HG02642 (cell line): ENCODE measurements around the gene FOXI2.

Experiments
- ATAC-seq: cut with Tn5 transposase; IDR thresholded peaks from one replicate; pipeline ENCODE4 v1.9.1; 2021; ENCODE audit warnings: mild to moderate bottlenecking; ENCODE audit not compliant: unreplicated experiment, poor library complexity

Gene FOXI2

GRCh38 chr10:127736915-127737562, at the start of gene FOXI2:
TSS of gene FOXI2 (plus strand) at chr10:127737185. CDS start at chr10:127737274, 89 bp downstream.
- ATAC-seq = no peak

GRCh38 chr10:127687548-127687947, 49.4 kb upstream of the FOXI2 start:
- no peak for ATAC-seq

GRCh38 chr10:127690176-127690835, 46.7 kb upstream of the FOXI2 start:
- ATAC-seq = no peak

- ATAC-seq = no peak
Measured at GRCh38 chr10:127694580-127695193, 42.3 kb upstream of the FOXI2 start.

- no peak for ATAC-seq
Measured at GRCh38 chr10:127695431-127695830, 41.6 kb upstream of the FOXI2 start.

- no peak for ATAC-seq
Measured at GRCh38 chr10:127698886-127699285, 38.1 kb upstream of the FOXI2 start.

- ATAC-seq = no peak
Measured at GRCh38 chr10:127699311-127699710, 37.7 kb upstream of the FOXI2 start.

GRCh38 chr10:127702271-127702670, 34.7 kb upstream of the FOXI2 start:
- no peak for ATAC-seq

- ATAC-seq = no peak
Measured at GRCh38 chr10:127715249-127715648, 21.7 kb upstream of the FOXI2 start.

GRCh38 chr10:127715782-127716378, 21.1 kb upstream of the FOXI2 start:
- ATAC-seq = no peak

GRCh38 chr10:127720142-127720541, 16.8 kb upstream of the FOXI2 start:
- no peak for ATAC-seq

GRCh38 chr10:127720903-127721302, 16.1 kb upstream of the FOXI2 start:
- no peak for ATAC-seq

- ATAC-seq = no peak
Measured at GRCh38 chr10:127734753-127735152, 2.2 kb upstream of the FOXI2 start.

- no peak for ATAC-seq
Measured at GRCh38 chr10:127735156-127735555, 1.8 kb upstream of the FOXI2 start.

GRCh38 chr10:127735723-127736221, 1.2 kb upstream of the FOXI2 start:
- no peak for ATAC-seq

GRCh38 chr10:127736222-127736914, 617 bp upstream of the FOXI2 start:
- ATAC-seq = no peak

- no peak for ATAC-seq
Measured at GRCh38 chr10:127737563-127738511, 852 bp downstream of the FOXI2 start.

GRCh38 chr10:127738512-127739424, 1.8 kb downstream of the FOXI2 start:
- ATAC-seq = no peak
